DMS 273 treated with DMSO at 0.1 percent for 48 hours (cell line): ENCODE data around the gene ZFYVE9.
A peak's percentile ranks its signal among the peaks of the same experiment; 100 is the strongest.
"Not testable (repeated sequence)": the region's sequence is repeated elsewhere in the genome, so short reads cannot be mapped to it uniquely, and the experiment has no call there.

Source experiments
- DNase-seq: peaks from one replicate; lab custom pipeline; 2025; lab: John Stamatoyannopoulos, UW

Gene ZFYVE9

GRCh38 chr1:52141513-52142219 is at the start of gene ZFYVE9:
TSS of gene ZFYVE9 (plus strand) at chr1:52142089. CDS start at chr1:52233207, 91,118 bp downstream.
- DNase-seq: peak; percentile 51

- DNase-seq: not testable (repeated sequence)
Observed at GRCh38 chr1:52094300-52094699, 47.6 kb upstream of the ZFYVE9 start.

GRCh38 chr1:52096216-52096615 is 45.7 kb upstream of the ZFYVE9 start:
- no peak for DNase-seq

GRCh38 chr1:52098139-52098871 is 43.6 kb upstream of the ZFYVE9 start:
- DNase-seq: no peak

- no peak for DNase-seq
Observed at GRCh38 chr1:52102336-52103013, 39.4 kb upstream of the ZFYVE9 start.

GRCh38 chr1:52111492-52111891 is 30.4 kb upstream of the ZFYVE9 start:
- no peak for DNase-seq

GRCh38 chr1:52112489-52112888 is 29.4 kb upstream of the ZFYVE9 start:
- DNase-seq: no peak

- DNase-seq: no peak
Observed at GRCh38 chr1:52119301-52120079, 22.4 kb upstream of the ZFYVE9 start.

GRCh38 chr1:52122384-52122783 is 19.5 kb upstream of the ZFYVE9 start:
- DNase-seq: no peak

- DNase-seq: no peak
Observed at GRCh38 chr1:52123622-52124021, 18.3 kb upstream of the ZFYVE9 start.

- DNase-seq: no peak
Observed at GRCh38 chr1:52125736-52126359, 16.0 kb upstream of the ZFYVE9 start.

- DNase-seq: peak; percentile 11
Observed at GRCh38 chr1:52127181-52128180, 14.4 kb upstream of the ZFYVE9 start.

- no peak for DNase-seq
Observed at GRCh38 chr1:52139817-52140540, 1.9 kb upstream of the ZFYVE9 start.

GRCh38 chr1:52140633-52141512 is 1.0 kb upstream of the ZFYVE9 start:
- DNase-seq: no peak

GRCh38 chr1:52142220-52143183 is 613 bp downstream of the ZFYVE9 start:
- no peak for DNase-seq

GRCh38 chr1:52145137-52145536 is 3.2 kb downstream of the ZFYVE9 start:
- DNase-seq: no peak

- not testable (repeated sequence) for DNase-seq
Observed at GRCh38 chr1:52150445-52150844, 8.6 kb downstream of the ZFYVE9 start.
